K562 (cell line): ENCODE measurements around the gene PCBP4. TPM values are rescaled to one million over a fixed set of nuclear protein-coding genes. Genes with fewer than 3 reads are reported as not detected.
A peak's percentile ranks its signal among the peaks of the same experiment; 100 is the strongest.

Experiments
- CEBPB ChIP-seq: fragments of 450-650 bp; IDR thresholded peaks from 2 replicates; pipeline ENCODE4 v1.6.1; 2016; ENCODE audit warnings: missing genetic modification characterization, missing compliant biosample characterization
- CTBP1 ChIP-seq: fragments of 450-650 bp; IDR thresholded peaks from 2 replicates; pipeline ENCODE4 v1.6.1; 2016; ENCODE audit warnings: borderline replicate concordance
- HNRNPL ChIP-seq: fragments of 200-400 bp; formaldehyde crosslinking; IDR thresholded peaks from 2 replicates; pipeline ENCODE4 v1.6.1; 2017; ENCODE audit warnings: low read depth, mild to moderate bottlenecking, low read length
- JUND ChIP-seq, 2 experiments: IDR thresholded peaks; 2 replicates in 1 of 2; 3 replicates in 1 of 2; pipeline ENCODE4 v1.6.1; 2011; ENCODE audit warnings: borderline replicate concordance in 2 of 2, low read depth in 2 of 2, low read length in 2 of 2, improper control_type of control experiment in 1 of 2, missing biosample characterization in 1 of 2, missing genetic modification characterization in 1 of 2, missing genetic modification reagents in 1 of 2
- RAD21 ChIP-seq, 2 experiments: fragments of 250-450 bp in 1 of 2; fragments of 450-650 bp in 1 of 2; sonication (Bioruptor Pico) in 1 of 2; formaldehyde crosslinking in 1 of 2; IDR thresholded peaks in 1 of 2; conservative IDR thresholded peaks in 1 of 2; 2 replicates each; pipeline versions ENCODE4 v1.4.0 to v1.8.0; 2020 to 2022; ENCODE audit warnings: mild to moderate bottlenecking in 2 of 2, moderate library complexity in 1 of 2
- TRIM28 ChIP-seq: fragments of 450-650 bp; IDR thresholded peaks from 2 replicates; pipeline ENCODE4 v1.6.1; 2017
- ZNF174 ChIP-seq: fragments of 250-450 bp; sonication (Bioruptor Pico); IDR thresholded peaks from 2 replicates; pipeline ENCODE4 v1.4.0; 2020; ENCODE audit warnings: mild to moderate bottlenecking
- polyA plus RNA-seq, 8 experiments: library from polyadenylated mRNA; depleted of rRNA in 4 of 8; stranded (reverse) in 5 of 8; unstranded in 3 of 8; fragments of >200 nt; fragmentation: Nextera tagmentation in 2 of 8; fragmentation: Illumina TruSeq in 1 of 8; extraction: Ambion mirVana in 2 of 8; extraction: Trizol in 1 of 8; gene quantifications; 2 replicates each; pipeline versions ENCODE4 v1.2.1 to v1.2.3, GENCODE V29; 2011 to 2014; ENCODE audit warnings: inconsistent platforms in 1 of 8, missing spikeins in 1 of 8
- total RNA-seq, 7 experiments: library from RNA; depleted of rRNA in 6 of 7; stranded (reverse); fragments of >200 nt in 6 of 7; fragmentation: Illumina TruSeq in 2 of 7; extraction: Trizol in 2 of 7; gene quantifications; 2 replicates each; pipeline versions ENCODE4 v1.2.1 to v1.2.3, GENCODE V29; 2011 to 2021; ENCODE audit warnings: low replicate concordance in 1 of 7
- TF ChIP-seq, protein P1 (sequence below): fragments of 450-650 bp; IDR thresholded peaks from 2 replicates; pipeline ENCODE4 v1.6.1; 2017; ENCODE audit warnings: antibody characterized with exemption, mild to moderate bottlenecking
- TF ChIP-seq, protein P2 (sequence below): IDR thresholded peaks from 2 replicates; pipeline ENCODE4 v1.6.1; 2011; ENCODE audit warnings: borderline replicate concordance, low read depth, mild to moderate bottlenecking, moderate library complexity, low read length; ENCODE audit not compliant: insufficient read depth, poor library complexity, severe bottlenecking

Gene PCBP4
- total and polyA plus RNA-seq, 9 of the 15 experiments (the other 6 are each of a cell fraction or from before 2014, with no cell fraction given) = 0.06 to 5.8 (median 2.6) TPM

DNA sequence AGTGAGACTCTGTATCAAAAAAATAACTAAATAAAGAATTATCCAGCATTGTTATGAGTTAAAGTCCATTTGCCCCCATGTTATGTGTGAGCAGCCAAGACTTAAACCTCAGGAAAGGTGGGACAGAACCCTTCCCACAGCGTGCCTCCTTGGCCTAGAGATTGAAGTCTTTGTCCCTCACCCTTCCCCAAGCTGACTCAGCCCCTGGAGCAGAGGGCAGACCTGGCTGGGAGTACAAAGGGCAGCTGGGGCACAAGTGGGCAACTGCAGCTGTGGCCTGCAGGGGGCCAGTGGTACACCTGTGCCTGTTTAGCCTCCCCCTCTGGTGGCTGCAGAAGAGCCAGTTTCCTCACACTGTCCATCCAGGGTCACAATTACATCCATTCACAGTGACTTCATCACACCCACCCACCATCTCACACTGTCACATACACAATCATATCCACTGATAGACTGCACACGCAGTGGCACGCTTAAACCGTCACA is 15.1 kb upstream of the PCBP4 start (continued):
- TF ChIP-seq, protein P1, sequence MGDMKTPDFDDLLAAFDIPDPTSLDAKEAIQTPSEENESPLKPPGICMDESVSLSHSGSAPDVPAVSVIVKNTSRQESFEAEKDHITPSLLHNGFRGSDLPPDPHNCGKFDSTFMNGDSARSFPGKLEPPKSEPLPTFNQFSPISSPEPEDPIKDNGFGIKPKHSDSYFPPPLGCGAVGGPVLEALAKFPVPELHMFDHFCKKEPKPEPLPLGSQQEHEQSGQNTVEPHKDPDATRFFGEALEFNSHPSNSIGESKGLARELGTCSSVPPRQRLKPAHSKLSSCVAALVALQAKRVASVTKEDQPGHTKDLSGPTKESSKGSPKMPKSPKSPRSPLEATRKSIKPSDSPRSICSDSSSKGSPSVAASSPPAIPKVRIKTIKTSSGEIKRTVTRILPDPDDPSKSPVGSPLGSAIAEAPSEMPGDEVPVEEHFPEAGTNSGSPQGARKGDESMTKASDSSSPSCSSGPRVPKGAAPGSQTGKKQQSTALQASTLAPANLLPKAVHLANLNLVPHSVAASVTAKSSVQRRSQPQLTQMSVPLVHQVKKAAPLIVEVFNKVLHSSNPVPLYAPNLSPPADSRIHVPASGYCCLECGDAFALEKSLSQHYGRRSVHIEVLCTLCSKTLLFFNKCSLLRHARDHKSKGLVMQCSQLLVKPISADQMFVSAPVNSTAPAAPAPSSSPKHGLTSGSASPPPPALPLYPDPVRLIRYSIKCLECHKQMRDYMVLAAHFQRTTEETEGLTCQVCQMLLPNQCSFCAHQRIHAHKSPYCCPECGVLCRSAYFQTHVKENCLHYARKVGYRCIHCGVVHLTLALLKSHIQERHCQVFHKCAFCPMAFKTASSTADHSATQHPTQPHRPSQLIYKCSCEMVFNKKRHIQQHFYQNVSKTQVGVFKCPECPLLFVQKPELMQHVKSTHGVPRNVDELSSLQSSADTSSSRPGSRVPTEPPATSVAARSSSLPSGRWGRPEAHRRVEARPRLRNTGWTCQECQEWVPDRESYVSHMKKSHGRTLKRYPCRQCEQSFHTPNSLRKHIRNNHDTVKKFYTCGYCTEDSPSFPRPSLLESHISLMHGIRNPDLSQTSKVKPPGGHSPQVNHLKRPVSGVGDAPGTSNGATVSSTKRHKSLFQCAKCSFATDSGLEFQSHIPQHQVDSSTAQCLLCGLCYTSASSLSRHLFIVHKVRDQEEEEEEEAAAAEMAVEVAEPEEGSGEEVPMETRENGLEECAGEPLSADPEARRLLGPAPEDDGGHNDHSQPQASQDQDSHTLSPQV = peak; percentile 65
- TF ChIP-seq CTBP1 (peak; percentile 38; the same call in 1 of the 2 replicates), HNRNPL (peak; percentile 19; the same call in 1 of the 2 replicates), ZNF174 (CRISPR knock-in tag) (no peak), RAD21 (CRISPR knock-in tag; conservative IDR thresholded peaks at IDR 0.05 in 1 of 2, IDR thresholded peaks at IDR 0.05 in 1 of 2) (peak in 1 of 2 experiments; percentile 34; a peak in 2 of 4 replicates), TRIM28 (no peak), JUND (IDR thresholded peaks at IDR 0.05; ENCODE audit: borderline replicate concordance, low read depth, low read length) (0 out of 2 replicates have a peak, but pooled peaks have one; percentile 7), JUND (tag; IDR thresholded peaks at IDR 0.05; ENCODE audit: borderline replicate concordance, low read depth, low read length) (no peak), CEBPB (tag) (no peak)
- TF ChIP-seq, protein P2, sequence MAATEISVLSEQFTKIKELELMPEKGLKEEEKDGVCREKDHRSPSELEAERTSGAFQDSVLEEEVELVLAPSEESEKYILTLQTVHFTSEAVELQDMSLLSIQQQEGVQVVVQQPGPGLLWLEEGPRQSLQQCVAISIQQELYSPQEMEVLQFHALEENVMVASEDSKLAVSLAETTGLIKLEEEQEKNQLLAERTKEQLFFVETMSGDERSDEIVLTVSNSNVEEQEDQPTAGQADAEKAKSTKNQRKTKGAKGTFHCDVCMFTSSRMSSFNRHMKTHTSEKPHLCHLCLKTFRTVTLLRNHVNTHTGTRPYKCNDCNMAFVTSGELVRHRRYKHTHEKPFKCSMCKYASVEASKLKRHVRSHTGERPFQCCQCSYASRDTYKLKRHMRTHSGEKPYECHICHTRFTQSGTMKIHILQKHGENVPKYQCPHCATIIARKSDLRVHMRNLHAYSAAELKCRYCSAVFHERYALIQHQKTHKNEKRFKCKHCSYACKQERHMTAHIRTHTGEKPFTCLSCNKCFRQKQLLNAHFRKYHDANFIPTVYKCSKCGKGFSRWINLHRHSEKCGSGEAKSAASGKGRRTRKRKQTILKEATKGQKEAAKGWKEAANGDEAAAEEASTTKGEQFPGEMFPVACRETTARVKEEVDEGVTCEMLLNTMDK = peak; percentile 44
